ENCODE data around the gene SP8. TPM values are rescaled to one million over a fixed set of nuclear protein-coding genes. Genes with fewer than 3 reads are reported as not detected.

The SP8 gene
- total RNA-seq, 1 donor from 2014 or later = not detected

GRCh38 chr7:20738518-20739481 lies 47.9 kb downstream of the SP8 start:
- intact Hi-C loops (cut with DNase I) = no loop called here
- Histone ChIP-seq H3K36me3 (no peaks in the 10 kb centered on the region), H3K27ac (no peak overlapping the region), H3K4me1 (no peaks in the 10 kb centered on the region), H3K9me3 (no peaks in the 10 kb centered on the region), H3K27me3 (ENCODE audit: low read depth) (no peaks in the 10 kb centered on the region), H3K4me3 (no peak overlapping the region)
- TF ChIP-seq CTCF (IDR thresholded peaks at IDR 0.05) = no peak
- no peak for ATAC-seq
- DNase-seq = no peak

- no peak for ATAC-seq
These were observed 48.7 kb downstream of the SP8 start for GRCh38 chr7:20737840-20738448.

GRCh38 chr7:20735346-20736065 lies 51.2 kb downstream of the SP8 start:
- no peaks in the 10 kb centered on the region for H3K36me3 ChIP-seq
- intact Hi-C loops (cut with DNase I) = no loop called here
- TF ChIP-seq CTCF (IDR thresholded peaks at IDR 0.05) = no peak
- no peak overlapping the region for H3K27ac ChIP-seq
- no peaks in the 10 kb centered on the region for H3K4me1 ChIP-seq
- ATAC-seq = no peak
- H3K27me3 ChIP-seq (ENCODE audit: low read depth) = no peaks in the 10 kb centered on the region
- H3K4me3 ChIP-seq = no peak overlapping the region
- DNase-seq = no peak
- no peaks in the 10 kb centered on the region for H3K9me3 ChIP-seq

More at GRCh38 chr7:20737840-20738448, 48.7 kb downstream of the SP8 start:
- no peak for DNase-seq
- Histone ChIP-seq H3K4me1 (no peaks in the 10 kb centered on the region), H3K4me3 (no peak overlapping the region), H3K36me3 (no peaks in the 10 kb centered on the region), H3K27ac (no peak overlapping the region), H3K9me3 (no peaks in the 10 kb centered on the region), H3K27me3 (ENCODE audit: low read depth) (no peaks in the 10 kb centered on the region)
- intact Hi-C loops (cut with DNase I) = no loop called here
- no peak for TF ChIP-seq CTCF (IDR thresholded peaks at IDR 0.05)

Other genes with a start within 250 kb of the SP8 start
- 0.38 TPM for gene ABCB5, start 171.2 kb downstream of the SP8 start, total RNA-seq